ENCODE measurements around the gene EDA.
"Not testable (repeated sequence)": the region's sequence is repeated elsewhere in the genome, so short reads cannot be mapped to it uniquely, and the experiment has no call there.

Gene EDA

DNA sequence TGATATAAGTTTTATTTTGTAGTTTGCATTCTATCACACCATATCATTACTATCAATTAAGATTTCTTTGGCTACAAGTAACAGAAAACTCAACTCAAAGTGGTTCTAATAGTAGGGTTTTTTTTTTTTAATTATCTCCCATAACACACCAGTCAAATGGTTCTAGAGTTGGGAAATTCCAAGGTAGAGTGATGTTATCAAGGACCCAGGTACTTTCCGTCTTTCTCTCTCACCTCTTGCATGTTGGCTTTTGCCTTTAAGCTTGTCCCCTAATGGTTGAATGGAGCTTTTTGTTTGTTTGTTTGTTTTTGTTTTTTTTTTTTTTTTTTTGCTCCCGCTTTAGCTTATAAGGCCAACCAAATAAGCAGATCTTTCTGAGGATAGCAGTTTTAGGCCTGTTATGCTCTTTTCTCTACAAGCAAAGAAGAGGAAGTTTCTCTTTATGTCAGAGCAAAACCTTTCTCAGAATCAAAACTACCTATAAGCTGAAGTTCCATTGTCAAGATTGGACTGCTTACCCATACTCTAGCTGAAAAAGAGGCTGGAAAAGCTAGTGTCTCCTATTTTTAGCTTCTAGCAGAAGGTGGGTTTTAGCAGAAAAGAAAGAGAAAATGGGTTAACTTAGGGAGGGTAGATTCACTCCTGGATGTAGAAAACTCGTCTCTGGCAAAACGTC is 177.5 kb downstream of the EDA start:
- no peak overlapping the region for H3K4me3 Mint-ChIP-seq
- H3K4me1 Mint-ChIP-seq = no peaks in the 10 kb centered on the region
- DNase-seq (ENCODE audit: low spot score in 2 of 2) (no peak), ATAC-seq (ENCODE audit: low read depth) (no peak)
- H3K9me3 Mint-ChIP-seq = peaks cover 4% of the 10 kb centered on the region
- no peaks in the 10 kb centered on the region for H3K27me3 Mint-ChIP-seq
- no peak overlapping the region for H3K27ac Mint-ChIP-seq
- no peaks in the 10 kb centered on the region for H3K36me3 Mint-ChIP-seq

GRCh38 chrX:69795702-69796101 is 179.8 kb downstream of the EDA start:
- H3K9me3 Mint-ChIP-seq = peaks cover 5% of the 10 kb centered on the region
- H3K4me3 Mint-ChIP-seq = no peak overlapping the region
- ATAC-seq (ENCODE audit: low read depth) (no peak), DNase-seq (ENCODE audit: low spot score in 2 of 2) (no peak)
- no peaks in the 10 kb centered on the region for H3K4me1 Mint-ChIP-seq
- H3K27ac Mint-ChIP-seq = no peak overlapping the region
- H3K27me3 Mint-ChIP-seq = no peaks in the 10 kb centered on the region
- no peaks in the 10 kb centered on the region for H3K36me3 Mint-ChIP-seq

DNA sequence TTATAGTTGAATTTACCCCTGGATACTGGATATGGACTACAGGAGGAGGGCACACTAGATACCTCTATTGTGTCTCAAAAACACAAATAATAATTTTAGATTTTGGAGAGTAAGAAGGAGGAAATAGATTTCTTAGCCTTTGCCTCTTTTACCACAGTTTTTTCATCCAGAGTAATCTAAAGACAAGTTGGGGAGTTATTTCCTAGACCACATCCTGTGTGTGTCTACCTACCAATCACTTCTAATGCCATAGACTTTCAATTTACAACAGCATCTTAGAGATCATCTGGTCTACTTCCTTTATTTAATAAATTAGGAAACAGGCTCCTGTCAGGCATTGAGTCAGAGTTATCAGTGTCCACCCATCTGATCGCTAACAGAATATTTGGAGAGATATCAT is 191.5 kb downstream of the EDA start:
- H3K27me3 Mint-ChIP-seq = no peaks in the 10 kb centered on the region
- no peak for ATAC-seq (ENCODE audit: low read depth)
- no peak overlapping the region for H3K27ac Mint-ChIP-seq
- H3K36me3 Mint-ChIP-seq = no peaks in the 10 kb centered on the region
- DNase-seq (ENCODE audit: low spot score in 2 of 2) = no peak
- no peaks in the 10 kb centered on the region for H3K9me3 Mint-ChIP-seq
- no peaks in the 10 kb centered on the region for H3K4me1 Mint-ChIP-seq
- no peak overlapping the region for H3K4me3 Mint-ChIP-seq

- Mint-ChIP-seq H3K27ac (no peak overlapping the region), H3K27me3 (no peaks in the 10 kb centered on the region)
These were observed 192.5 kb downstream of the EDA start for GRCh38 chrX:69808375-69808774.

DNA sequence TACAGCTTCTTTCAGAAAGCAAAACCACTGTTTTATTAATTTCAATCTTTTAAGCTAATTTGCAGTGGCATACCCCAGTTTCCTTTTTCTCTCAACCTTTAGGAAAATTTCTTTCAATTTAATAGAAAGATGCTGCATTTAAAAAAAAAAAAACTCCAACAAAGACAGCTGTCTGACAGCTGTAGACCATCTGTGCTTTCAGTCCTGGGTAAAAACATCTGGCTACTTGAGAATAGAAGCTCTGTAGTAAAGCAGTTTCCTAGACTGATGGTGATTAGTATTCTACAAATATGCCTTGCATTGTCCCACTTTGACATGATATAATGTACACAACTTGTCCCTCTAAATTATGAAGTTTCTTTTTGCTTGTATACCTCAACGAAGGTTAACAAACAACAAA is 197.8 kb downstream of the EDA start:
- no peak overlapping the region for H3K4me3 Mint-ChIP-seq
- DNase-seq (ENCODE audit: low spot score in 2 of 2) = no peak
- no peaks in the 10 kb centered on the region for H3K9me3 Mint-ChIP-seq
- H3K27ac Mint-ChIP-seq = no peak overlapping the region
- H3K4me1 Mint-ChIP-seq = no peaks in the 10 kb centered on the region
- no peaks in the 10 kb centered on the region for H3K27me3 Mint-ChIP-seq
- no peak for ATAC-seq (ENCODE audit: low read depth)
- H3K36me3 Mint-ChIP-seq = no peaks in the 10 kb centered on the region

More at GRCh38 chrX:69808375-69808774, 192.5 kb downstream of the EDA start:
- no peaks in the 10 kb centered on the region for H3K4me1 Mint-ChIP-seq
- DNase-seq (ENCODE audit: low spot score in 2 of 2) (no peak), ATAC-seq (ENCODE audit: low read depth) (no peak)
- H3K36me3 Mint-ChIP-seq = no peaks in the 10 kb centered on the region
- H3K4me3 Mint-ChIP-seq = no peak overlapping the region
- no peaks in the 10 kb centered on the region for H3K9me3 Mint-ChIP-seq

- H3K4me3 Mint-ChIP-seq = no peak overlapping the region
- H3K9me3 Mint-ChIP-seq = no peaks in the 10 kb centered on the region
- no peaks in the 10 kb centered on the region for H3K4me1 Mint-ChIP-seq
These were observed 199.2 kb downstream of the EDA start for GRCh38 chrX:69815063-69815462.

GRCh38 chrX:69815519-69815918 is 199.6 kb downstream of the EDA start:
- DNase-seq (ENCODE audit: low spot score in 2 of 2) (no peak), ATAC-seq (ENCODE audit: low read depth) (no peak)
- H3K9me3 Mint-ChIP-seq = no peaks in the 10 kb centered on the region
- no peak overlapping the region for H3K27ac Mint-ChIP-seq
- H3K4me3 Mint-ChIP-seq = no peak overlapping the region
- H3K4me1 Mint-ChIP-seq = no peaks in the 10 kb centered on the region
- H3K36me3 Mint-ChIP-seq = no peaks in the 10 kb centered on the region
- H3K27me3 Mint-ChIP-seq = no peaks in the 10 kb centered on the region

More at GRCh38 chrX:69815063-69815462, 199.2 kb downstream of the EDA start:
- no peak for ATAC-seq (ENCODE audit: low read depth)
- no peaks in the 10 kb centered on the region for H3K27me3 Mint-ChIP-seq
- H3K27ac Mint-ChIP-seq = no peak overlapping the region
- DNase-seq (ENCODE audit: low spot score in 2 of 2) = no peak
- H3K36me3 Mint-ChIP-seq = no peaks in the 10 kb centered on the region

DNA sequence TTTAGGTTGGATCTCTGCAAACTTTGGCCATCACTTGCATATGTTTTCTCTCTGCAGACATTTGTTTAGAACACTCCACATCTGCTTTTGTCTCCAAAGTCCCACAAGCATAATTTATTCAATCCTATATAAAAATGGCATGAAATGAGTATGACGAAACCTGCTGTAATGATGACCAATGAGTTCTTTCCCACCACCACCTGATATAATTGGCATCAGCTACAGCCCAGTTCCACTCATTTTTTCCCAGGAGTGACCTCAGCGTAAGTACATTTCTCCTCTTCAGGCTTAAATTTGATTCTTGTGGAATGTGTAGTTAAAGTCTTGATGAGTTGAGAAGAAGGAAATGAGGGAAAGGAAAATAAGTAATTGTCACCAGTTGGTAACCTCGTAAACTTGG is 228.7 kb downstream of the EDA start:
- Mint-ChIP-seq H3K27me3 (no peaks in the 10 kb centered on the region), H3K9me3 (no peaks in the 10 kb centered on the region), H3K4me3 (no peak overlapping the region), H3K36me3 (no peaks in the 10 kb centered on the region), H3K4me1 (no peaks in the 10 kb centered on the region), H3K27ac (no peak overlapping the region)
- ATAC-seq (ENCODE audit: low read depth) = no peak
- no peak for DNase-seq (ENCODE audit: low spot score in 2 of 2)

GRCh38 chrX:69859999-69860398 is 244.1 kb downstream of the EDA start:
- H3K9me3 Mint-ChIP-seq; H3K27me3 Mint-ChIP-seq; ATAC-seq (ENCODE audit: low read depth); H3K36me3 Mint-ChIP-seq; DNase-seq (ENCODE audit: low spot score in 2 of 2); H3K27ac Mint-ChIP-seq; H3K4me3 Mint-ChIP-seq; H3K4me1 Mint-ChIP-seq: not testable (repeated sequence)

- H3K27me3 Mint-ChIP-seq = no peaks in the 10 kb centered on the region
- no peaks in the 10 kb centered on the region for H3K36me3 Mint-ChIP-seq
- H3K4me3 Mint-ChIP-seq = no peak overlapping the region
- DNase-seq (ENCODE audit: low spot score in 2 of 2) (no peak), ATAC-seq (ENCODE audit: low read depth) (no peak)
- H3K4me1 Mint-ChIP-seq = no peaks in the 10 kb centered on the region
- H3K9me3 Mint-ChIP-seq = peaks cover 1% of the 10 kb centered on the region
- no peak overlapping the region for H3K27ac Mint-ChIP-seq
These were observed 260.3 kb downstream of the EDA start for GRCh38 chrX:69876221-69876620.

- ATAC-seq (ENCODE audit: low read depth) (no peak), DNase-seq (ENCODE audit: low spot score in 2 of 2) (no peak)
- no peak overlapping the region for H3K4me3 Mint-ChIP-seq
- H3K27me3 Mint-ChIP-seq = no peaks in the 10 kb centered on the region
- H3K27ac Mint-ChIP-seq = no peak overlapping the region
- peaks cover 5% of the 10 kb centered on the region for H3K9me3 Mint-ChIP-seq
- H3K36me3 Mint-ChIP-seq = no peaks in the 10 kb centered on the region
- no peaks in the 10 kb centered on the region for H3K4me1 Mint-ChIP-seq
These were observed 268.3 kb downstream of the EDA start for GRCh38 chrX:69884210-69884609.

DNA sequence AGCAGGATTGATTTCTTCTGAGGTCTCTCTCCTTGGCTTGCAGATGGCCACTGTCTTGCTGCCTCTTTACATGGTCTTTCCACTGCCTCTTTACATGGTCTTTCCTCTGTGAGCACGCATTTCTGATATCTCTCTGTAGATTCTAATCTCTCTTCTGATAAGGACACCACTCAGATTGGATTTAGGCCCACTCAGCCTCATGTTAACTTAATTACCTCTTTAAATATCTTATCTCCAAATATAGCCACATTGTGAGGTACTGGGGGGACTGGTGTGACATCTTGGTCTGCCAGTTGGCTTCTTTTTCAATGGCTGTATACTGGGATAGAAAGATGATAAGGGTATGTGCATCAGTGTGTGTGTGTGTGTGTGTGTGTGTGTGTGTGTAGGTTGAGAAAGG is 280.1 kb downstream of the EDA start:
- no peak for ATAC-seq (ENCODE audit: low read depth)

GRCh38 chrX:69900491-69900890 is 284.6 kb downstream of the EDA start:
- H3K27ac Mint-ChIP-seq = no peak overlapping the region
- H3K9me3 Mint-ChIP-seq = peaks cover 2% of the 10 kb centered on the region
- ATAC-seq (ENCODE audit: low read depth) = no peak
- H3K36me3 Mint-ChIP-seq = no peaks in the 10 kb centered on the region
- peaks cover 2% of the 10 kb centered on the region for H3K27me3 Mint-ChIP-seq
- H3K4me1 Mint-ChIP-seq = no peaks in the 10 kb centered on the region
- DNase-seq (ENCODE audit: low spot score in 2 of 2) = no peak
- H3K4me3 Mint-ChIP-seq = no peak overlapping the region

More for the DNA sequence above, 280.1 kb downstream of the EDA start:
- Mint-ChIP-seq H3K36me3 (no peaks in the 10 kb centered on the region), H3K4me3 (no peak overlapping the region), H3K4me1 (no peaks in the 10 kb centered on the region), H3K27ac (no peak overlapping the region), H3K9me3 (peaks cover 2% of the 10 kb centered on the region), H3K27me3 (no peaks in the 10 kb centered on the region)
- no peak for DNase-seq (ENCODE audit: low spot score in 2 of 2)

GRCh38 chrX:69906447-69906846 is 290.5 kb downstream of the EDA start:
- H3K36me3 Mint-ChIP-seq = no peaks in the 10 kb centered on the region
- H3K27ac Mint-ChIP-seq = no peak overlapping the region
- no peak for ATAC-seq (ENCODE audit: low read depth)
- peaks cover 2% of the 10 kb centered on the region for H3K27me3 Mint-ChIP-seq
- H3K4me3 Mint-ChIP-seq = no peak overlapping the region
- peaks cover 2% of the 10 kb centered on the region for H3K9me3 Mint-ChIP-seq
- no peak for DNase-seq (ENCODE audit: low spot score in 2 of 2)
- no peaks in the 10 kb centered on the region for H3K4me1 Mint-ChIP-seq

GRCh38 chrX:69914781-69915180 is 298.9 kb downstream of the EDA start:
- H3K27ac Mint-ChIP-seq = no peak overlapping the region
- H3K36me3 Mint-ChIP-seq = no peaks in the 10 kb centered on the region
- ATAC-seq (ENCODE audit: low read depth) (no peak), DNase-seq (ENCODE audit: low spot score in 2 of 2) (no peak)
- no peak overlapping the region for H3K4me3 Mint-ChIP-seq
- H3K9me3 Mint-ChIP-seq = no peaks in the 10 kb centered on the region
- no peaks in the 10 kb centered on the region for H3K4me1 Mint-ChIP-seq
- no peaks in the 10 kb centered on the region for H3K27me3 Mint-ChIP-seq

Data from memory B cell (primary cell).